K562 (cell line): ENCODE measurements around the gene FXN. TPM values are rescaled to one million over a fixed set of nuclear protein-coding genes. Genes with fewer than 3 reads are reported as not detected.

Experiments
- ATAC-seq: fragments of 200-7000 bp; cut with Tn5 transposase; 3 replicates; pipeline ENCODE4 v1.9.1; 2020; ENCODE audit warnings: moderate library complexity
- BruUV-seq: library from RNA; stranded (reverse); fragments of 400-500 nt; replicated peaks from 2 replicates; lab custom pipeline; 2021; lab: Mats Ljungman, UMichigan
- CTCF ChIA-PET: fragments of 300-600 bp; formaldehyde crosslinking; extraction: SDS; loops from one replicate; lab custom pipeline; 2021; ENCODE audit warnings: low intra/inter-chr PET ratio; lab: Yijun Ruan, JAX
- POLR2A ChIA-PET: fragments of 300-600, 350-650 bp; sonication (Branson Sonifier 250); formaldehyde crosslinking; extraction: SDS; loops from one replicate; lab custom pipeline; 2021; ENCODE audit warnings: antibody characterized with exemption, inconsistent platforms; lab: Yijun Ruan, JAX
- DNase-seq, 4 experiments: peaks; one replicate each; pipeline versions ENCODE4 v3.0.0 to v3.0.0-alpha.2; 2011 to 2018; ENCODE audit warnings: low spot score in 3 of 4, mixed read lengths in 3 of 4; ENCODE audit errors: extremely low read depth in 1 of 4
- FAIRE-seq: peaks from 2 replicates; lab custom pipeline; 2011; peaks lifted over from hg19 to GRCh38; lab: Jason Lieb, UNC
- H2AFZ ChIP-seq: 2 replicates; pipeline ENCODE4 v1.6.0; 2011; ENCODE audit warnings: low read depth, low read length, control low read depth, inconsistent platforms
- H3K27ac ChIP-seq: fragments of 200-600 bp; 3 replicates; pipeline ENCODE4 v1.8.0; 2011; ENCODE audit warnings: low read depth, mild to moderate bottlenecking, control low read depth, inconsistent platforms, low read length, moderate library complexity, mixed read lengths; ENCODE audit errors: extremely low read depth
- H3K27me3 ChIP-seq, 2 experiments: fragments of 300-600 bp in 1 of 2; 2 replicates in 1 of 2; 3 replicates in 1 of 2; pipeline versions ENCODE4 v1.6.0 to v1.8.0; 2011; ENCODE audit warnings: inconsistent platforms in 2 of 2, low read length in 2 of 2, mild to moderate bottlenecking in 1 of 2, mixed read lengths in 1 of 2, moderate library complexity in 1 of 2; ENCODE audit not compliant: control insufficient read depth in 2 of 2, insufficient read depth in 2 of 2
- H3K36me3 ChIP-seq: fragments of 300-600 bp; 3 replicates; pipeline ENCODE4 v1.8.0; 2011; ENCODE audit warnings: mild to moderate bottlenecking, low read length, inconsistent platforms; ENCODE audit not compliant: control insufficient read depth, insufficient read depth
- H3K4me1 ChIP-seq, 2 experiments: fragments of 200-600 bp in 1 of 2; replicated peaks in 1 of 2; 2 replicates in 1 of 2; 3 replicates in 1 of 2; pipeline versions ENCODE4 v1.5.1 to v1.8.0; 2011; ENCODE audit warnings: inconsistent platforms in 2 of 2, low read length in 2 of 2, mild to moderate bottlenecking in 1 of 2, mixed read lengths in 1 of 2, moderate library complexity in 1 of 2; ENCODE audit not compliant: control insufficient read depth in 2 of 2, insufficient read depth in 2 of 2
- H3K4me2 ChIP-seq: 2 replicates; pipeline ENCODE4 v1.6.1; 2011; ENCODE audit warnings: low read length, control low read depth, inconsistent platforms, mixed read lengths; ENCODE audit not compliant: insufficient read depth
- H3K4me3 ChIP-seq: fragments of 200-600 bp; sonication (generic), shearing (Covaris generic); 2 replicates; pipeline ENCODE4 v1.5.1; 2016; ENCODE audit warnings: control low read depth, inconsistent platforms
- H3K79me2 ChIP-seq: fragments of 200-600 bp; 3 replicates; pipeline ENCODE4 v1.8.0; 2011; ENCODE audit warnings: low read length, inconsistent platforms; ENCODE audit not compliant: control insufficient read depth, insufficient read depth
- H3K9ac ChIP-seq, 2 experiments: 2 replicates each; pipeline versions ENCODE4 v1.6.0 to v1.6.1; 2011; ENCODE audit warnings: low read depth in 2 of 2, low read length in 2 of 2, control low read depth in 1 of 2, inconsistent platforms in 1 of 2, mild to moderate bottlenecking in 1 of 2, mixed read lengths in 1 of 2; ENCODE audit not compliant: insufficient read depth in 1 of 2
- H3K9me1 ChIP-seq: one replicate; pipeline ENCODE4 v1.6.0; 2011; ENCODE audit warnings: inconsistent platforms, mild to moderate bottlenecking, low read length, moderate library complexity; ENCODE audit not compliant: control insufficient read depth, insufficient read depth
- H3K9me3 ChIP-seq: replicated peaks from 2 replicates; pipeline ENCODE4 v1.5.1; 2011; ENCODE audit warnings: low read depth, low read length, inconsistent platforms; ENCODE audit not compliant: control insufficient read depth, insufficient read depth
- H4K20me1 ChIP-seq: replicated peaks from 2 replicates; pipeline ENCODE4 v1.6.1; 2011; ENCODE audit warnings: low read length, inconsistent platforms, mixed read lengths; ENCODE audit not compliant: control insufficient read depth, insufficient read depth
- HDAC1 ChIP-seq, 2 experiments: fragments of 450-650 bp; IDR thresholded peaks; 2 replicates each; pipeline ENCODE4 v1.6.1; 2016 to 2017; ENCODE audit warnings: inconsistent platforms in 1 of 2, mild to moderate bottlenecking in 1 of 2, moderate library complexity in 1 of 2
- PHF20 ChIP-seq: fragments of 450-650 bp; IDR thresholded peaks from 2 replicates; pipeline ENCODE4 v1.6.1; 2018; ENCODE audit not compliant: partially characterized antibody
- RBBP5 ChIP-seq: fragments of 200-600 bp; sonication (generic); IDR thresholded peaks from 2 replicates; pipeline ENCODE4 v1.6.1; 2012; ENCODE audit warnings: borderline replicate concordance, mild to moderate bottlenecking, low read length, control low read depth, inconsistent platforms; ENCODE audit not compliant: insufficient read depth, poor library complexity, severe bottlenecking
- RFX7 ChIP-seq: fragments of 250-450 bp; sonication (Bioruptor Pico); IDR thresholded peaks from 2 replicates; pipeline ENCODE4 v1.5.1; 2021; ENCODE audit warnings: mild to moderate bottlenecking
- SRF ChIP-seq, 2 experiments: fragments of 250-450, 450-650 bp in 1 of 2; sonication (Bioruptor Pico) in 1 of 2; sonication (generic) in 1 of 2; formaldehyde crosslinking; IDR thresholded peaks; 2 replicates each; pipeline versions ENCODE4 v1.5.0 to v1.5.1; 2020 to 2022; ENCODE audit warnings: mild to moderate bottlenecking in 1 of 2, missing genetic modification reagents in 1 of 2
- ZKSCAN3 ChIP-seq: fragments of 250-450 bp; sonication (Bioruptor Pico); IDR thresholded peaks from 2 replicates; pipeline ENCODE4 v1.4.0; 2020
- ZNF263 ChIP-seq: sonication (generic); formaldehyde crosslinking; IDR thresholded peaks from 2 replicates; pipeline ENCODE4 v1.8.0; 2022; ENCODE audit warnings: mild to moderate bottlenecking, missing genetic modification reagents, borderline replicate concordance
- ZNF274 ChIP-seq: IDR thresholded peaks from 2 replicates; pipeline ENCODE4 v1.6.1; 2011; ENCODE audit warnings: low read depth, mild to moderate bottlenecking, low read length, moderate library complexity, borderline replicate concordance
- ZNF707 ChIP-seq: fragments of 250-450 bp; sonication (Bioruptor Pico); conservative IDR thresholded peaks from 2 replicates; pipeline ENCODE4 v1.8.0; 2022; ENCODE audit warnings: inconsistent platforms, mild to moderate bottlenecking, moderate library complexity
- WGBS: fragments of 100-300 bp; shearing (Covaris generic); methylation state at CpG from one replicate; pipeline ENCODE4 v1.1.6; 2016; ENCODE audit warnings: low coverage, mixed read lengths; ENCODE audit not compliant: insufficient coverage; ENCODE audit errors: missing lambda C conversion rate; 5-methylcytosine and 5-hydroxymethylcytosine counted together
- in situ Hi-C: fragments of 300-500 bp; cut with MboI; formaldehyde crosslinking; loops from 4 replicates; pipeline ENCODE4 v1.15.0; 2018; ENCODE audit warnings: inconsistent platforms, mixed read lengths
- intact Hi-C: fragments of 100-400 bp; cut with micrococcal nuclease; formaldehyde crosslinking; loops from 2 replicates; pipeline ENCODE4 v1.14.2; 2022
- polyA plus RNA-seq, 8 experiments: library from polyadenylated mRNA; depleted of rRNA in 4 of 8; stranded (reverse) in 5 of 8; unstranded in 3 of 8; fragments of >200 nt; fragmentation: Nextera tagmentation in 2 of 8; fragmentation: Illumina TruSeq in 1 of 8; extraction: Ambion mirVana in 2 of 8; extraction: Trizol in 1 of 8; gene quantifications; 2 replicates each; pipeline versions ENCODE4 v1.2.1 to v1.2.3, GENCODE V29; 2011 to 2014; ENCODE audit warnings: inconsistent platforms in 1 of 8, missing spikeins in 1 of 8
- total RNA-seq, 7 experiments: library from RNA; depleted of rRNA in 6 of 7; stranded (reverse); fragments of >200 nt in 6 of 7; fragmentation: Illumina TruSeq in 2 of 7; extraction: Trizol in 2 of 7; gene quantifications; 2 replicates each; pipeline versions ENCODE4 v1.2.1 to v1.2.3, GENCODE V29; 2011 to 2021; ENCODE audit warnings: low replicate concordance in 1 of 7
- TF ChIP-seq, protein P1 (sequence below): sonication (generic); formaldehyde crosslinking; IDR thresholded peaks from 2 replicates; pipeline ENCODE4 v1.9.0; 2022; ENCODE audit warnings: mild to moderate bottlenecking, missing genetic modification reagents
- TF ChIP-seq, protein P2 (sequence below): fragments of 250-450 bp; sonication (Bioruptor Pico); IDR thresholded peaks from 2 replicates; pipeline ENCODE4 v1.4.0; 2020; ENCODE audit warnings: mild to moderate bottlenecking, moderate library complexity
- TF ChIP-seq, protein P3 (sequence below): fragments of 450-650 bp; IDR thresholded peaks from 2 replicates; pipeline ENCODE4 v1.6.1; 2017; ENCODE audit warnings: antibody characterized with exemption, mild to moderate bottlenecking
- TF ChIP-seq, protein P4 (sequence below): fragments of 200-400 bp; formaldehyde crosslinking; IDR thresholded peaks from 2 replicates; pipeline ENCODE4 v1.6.1; 2017; ENCODE audit warnings: mild to moderate bottlenecking, low read depth, low read length, moderate library complexity

Gene FXN
- total and polyA plus RNA-seq, 9 of the 15 experiments (the other 6 are each of a cell fraction or from before 2014, with no cell fraction given): 7.6 to 51.5 (median 30.3) TPM

DNA sequence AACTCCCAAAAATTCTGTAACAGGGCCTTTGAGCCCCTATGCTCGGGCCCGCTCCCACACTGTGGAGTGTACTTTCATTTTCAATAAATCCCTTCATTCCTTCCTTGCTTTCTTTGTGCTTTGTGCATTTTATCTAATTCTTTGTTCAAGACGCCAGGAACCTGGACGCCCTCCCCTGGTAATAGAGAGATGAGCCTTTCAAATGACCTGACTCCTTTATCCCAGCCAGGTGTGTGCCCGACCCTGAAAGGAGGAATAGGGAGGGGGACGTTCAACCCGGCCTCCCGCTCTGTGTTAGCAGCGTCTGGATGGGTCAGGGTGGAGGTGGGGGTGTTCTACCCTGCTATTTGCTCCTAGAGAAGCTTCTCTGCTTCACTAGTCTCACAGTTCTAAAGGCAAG is 53.9 kb downstream of the FXN start:
- no peak for DNase-seq
- Histone ChIP-seq H3K4me2 (no peak overlapping the region), H3K4me1 (no peaks in the 10 kb centered on the region; a peak in 1 of 5 replicates), H3K9me3 (no peaks in the 10 kb centered on the region), H3K9me1 (no peaks in the 10 kb centered on the region), H2AFZ (no peak overlapping the region), H3K36me3 (no peaks in the 10 kb centered on the region), H4K20me1 (no peaks in the 10 kb centered on the region), H3K79me2 (no peaks in the 10 kb centered on the region), H3K27me3 (no peaks in the 10 kb centered on the region), H3K9ac (no peak overlapping the region), H3K4me3 (no peak overlapping the region), H3K27ac (no peak overlapping the region)
- 56% methylated on average over 5 of the region's 9 CpGs for WGBS
- intact Hi-C loops (no loop called here), in situ Hi-C loops (no loop called here)
- POLR2A ChIA-PET: no interaction called here
- BruUV-seq: no TSS peak
- ATAC-seq: no peak; the same call in 2 of the 3 replicates
- CTCF ChIA-PET: no interaction called here
- FAIRE-seq: no peak
- TF ChIP-seq, protein P1, sequence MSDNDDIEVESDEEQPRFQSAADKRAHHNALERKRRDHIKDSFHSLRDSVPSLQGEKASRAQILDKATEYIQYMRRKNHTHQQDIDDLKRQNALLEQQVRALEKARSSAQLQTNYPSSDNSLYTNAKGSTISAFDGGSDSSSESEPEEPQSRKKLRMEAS: no peak
- TF ChIP-seq HDAC1 (IDR thresholded peaks at IDR 0.05): no peak
- no peak for TF ChIP-seq PHF20
- no peak for TF ChIP-seq ZNF707 (CRISPR knock-in tag)
- TF ChIP-seq RBBP5: no peak
- TF ChIP-seq SRF (CRISPR knock-in tag; IDR thresholded peaks at IDR 0.05): no peak
- no peak for TF ChIP-seq RFX7 (CRISPR knock-in tag)
- no peak for TF ChIP-seq ZNF274
- TF ChIP-seq ZNF263 (CRISPR knock-in tag): no peak
- TF ChIP-seq, protein P2, sequence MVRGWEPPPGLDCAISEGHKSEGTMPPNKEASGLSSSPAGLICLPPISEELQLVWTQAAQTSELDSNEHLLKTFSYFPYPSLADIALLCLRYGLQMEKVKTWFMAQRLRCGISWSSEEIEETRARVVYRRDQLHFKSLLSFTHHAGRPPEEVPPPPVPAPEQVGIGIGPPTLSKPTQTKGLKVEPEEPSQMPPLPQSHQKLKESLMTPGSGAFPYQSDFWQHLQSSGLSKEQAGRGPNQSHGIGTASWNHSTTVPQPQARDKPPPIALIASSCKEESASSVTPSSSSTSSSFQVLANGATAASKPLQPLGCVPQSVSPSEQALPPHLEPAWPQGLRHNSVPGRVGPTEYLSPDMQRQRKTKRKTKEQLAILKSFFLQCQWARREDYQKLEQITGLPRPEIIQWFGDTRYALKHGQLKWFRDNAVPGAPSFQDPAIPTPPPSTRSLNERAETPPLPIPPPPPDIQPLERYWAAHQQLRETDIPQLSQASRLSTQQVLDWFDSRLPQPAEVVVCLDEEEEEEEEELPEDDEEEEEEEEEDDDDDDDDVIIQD (CRISPR knock-in tag): no peak
- TF ChIP-seq, protein P3, sequence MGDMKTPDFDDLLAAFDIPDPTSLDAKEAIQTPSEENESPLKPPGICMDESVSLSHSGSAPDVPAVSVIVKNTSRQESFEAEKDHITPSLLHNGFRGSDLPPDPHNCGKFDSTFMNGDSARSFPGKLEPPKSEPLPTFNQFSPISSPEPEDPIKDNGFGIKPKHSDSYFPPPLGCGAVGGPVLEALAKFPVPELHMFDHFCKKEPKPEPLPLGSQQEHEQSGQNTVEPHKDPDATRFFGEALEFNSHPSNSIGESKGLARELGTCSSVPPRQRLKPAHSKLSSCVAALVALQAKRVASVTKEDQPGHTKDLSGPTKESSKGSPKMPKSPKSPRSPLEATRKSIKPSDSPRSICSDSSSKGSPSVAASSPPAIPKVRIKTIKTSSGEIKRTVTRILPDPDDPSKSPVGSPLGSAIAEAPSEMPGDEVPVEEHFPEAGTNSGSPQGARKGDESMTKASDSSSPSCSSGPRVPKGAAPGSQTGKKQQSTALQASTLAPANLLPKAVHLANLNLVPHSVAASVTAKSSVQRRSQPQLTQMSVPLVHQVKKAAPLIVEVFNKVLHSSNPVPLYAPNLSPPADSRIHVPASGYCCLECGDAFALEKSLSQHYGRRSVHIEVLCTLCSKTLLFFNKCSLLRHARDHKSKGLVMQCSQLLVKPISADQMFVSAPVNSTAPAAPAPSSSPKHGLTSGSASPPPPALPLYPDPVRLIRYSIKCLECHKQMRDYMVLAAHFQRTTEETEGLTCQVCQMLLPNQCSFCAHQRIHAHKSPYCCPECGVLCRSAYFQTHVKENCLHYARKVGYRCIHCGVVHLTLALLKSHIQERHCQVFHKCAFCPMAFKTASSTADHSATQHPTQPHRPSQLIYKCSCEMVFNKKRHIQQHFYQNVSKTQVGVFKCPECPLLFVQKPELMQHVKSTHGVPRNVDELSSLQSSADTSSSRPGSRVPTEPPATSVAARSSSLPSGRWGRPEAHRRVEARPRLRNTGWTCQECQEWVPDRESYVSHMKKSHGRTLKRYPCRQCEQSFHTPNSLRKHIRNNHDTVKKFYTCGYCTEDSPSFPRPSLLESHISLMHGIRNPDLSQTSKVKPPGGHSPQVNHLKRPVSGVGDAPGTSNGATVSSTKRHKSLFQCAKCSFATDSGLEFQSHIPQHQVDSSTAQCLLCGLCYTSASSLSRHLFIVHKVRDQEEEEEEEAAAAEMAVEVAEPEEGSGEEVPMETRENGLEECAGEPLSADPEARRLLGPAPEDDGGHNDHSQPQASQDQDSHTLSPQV: no peak
- TF ChIP-seq, protein P4, sequence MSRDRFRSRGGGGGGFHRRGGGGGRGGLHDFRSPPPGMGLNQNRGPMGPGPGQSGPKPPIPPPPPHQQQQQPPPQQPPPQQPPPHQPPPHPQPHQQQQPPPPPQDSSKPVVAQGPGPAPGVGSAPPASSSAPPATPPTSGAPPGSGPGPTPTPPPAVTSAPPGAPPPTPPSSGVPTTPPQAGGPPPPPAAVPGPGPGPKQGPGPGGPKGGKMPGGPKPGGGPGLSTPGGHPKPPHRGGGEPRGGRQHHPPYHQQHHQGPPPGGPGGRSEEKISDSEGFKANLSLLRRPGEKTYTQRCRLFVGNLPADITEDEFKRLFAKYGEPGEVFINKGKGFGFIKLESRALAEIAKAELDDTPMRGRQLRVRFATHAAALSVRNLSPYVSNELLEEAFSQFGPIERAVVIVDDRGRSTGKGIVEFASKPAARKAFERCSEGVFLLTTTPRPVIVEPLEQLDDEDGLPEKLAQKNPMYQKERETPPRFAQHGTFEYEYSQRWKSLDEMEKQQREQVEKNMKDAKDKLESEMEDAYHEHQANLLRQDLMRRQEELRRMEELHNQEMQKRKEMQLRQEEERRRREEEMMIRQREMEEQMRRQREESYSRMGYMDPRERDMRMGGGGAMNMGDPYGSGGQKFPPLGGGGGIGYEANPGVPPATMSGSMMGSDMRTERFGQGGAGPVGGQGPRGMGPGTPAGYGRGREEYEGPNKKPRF: no peak
- no peak for TF ChIP-seq ZKSCAN3 (CRISPR knock-in tag)
